HG03064 (cell line): ENCODE measurements around the gene ZNF202.
"Not testable (repeated sequence)": the region's sequence is repeated elsewhere in the genome, so short reads cannot be mapped to it uniquely, and the experiment has no call there.

ENCODE experiments used
- ATAC-seq: cut with Tn5 transposase; IDR thresholded peaks from one replicate; pipeline ENCODE4 v1.9.1; 2021; ENCODE audit warnings: low read depth; ENCODE audit not compliant: unreplicated experiment

The ZNF202 gene

DNA sequence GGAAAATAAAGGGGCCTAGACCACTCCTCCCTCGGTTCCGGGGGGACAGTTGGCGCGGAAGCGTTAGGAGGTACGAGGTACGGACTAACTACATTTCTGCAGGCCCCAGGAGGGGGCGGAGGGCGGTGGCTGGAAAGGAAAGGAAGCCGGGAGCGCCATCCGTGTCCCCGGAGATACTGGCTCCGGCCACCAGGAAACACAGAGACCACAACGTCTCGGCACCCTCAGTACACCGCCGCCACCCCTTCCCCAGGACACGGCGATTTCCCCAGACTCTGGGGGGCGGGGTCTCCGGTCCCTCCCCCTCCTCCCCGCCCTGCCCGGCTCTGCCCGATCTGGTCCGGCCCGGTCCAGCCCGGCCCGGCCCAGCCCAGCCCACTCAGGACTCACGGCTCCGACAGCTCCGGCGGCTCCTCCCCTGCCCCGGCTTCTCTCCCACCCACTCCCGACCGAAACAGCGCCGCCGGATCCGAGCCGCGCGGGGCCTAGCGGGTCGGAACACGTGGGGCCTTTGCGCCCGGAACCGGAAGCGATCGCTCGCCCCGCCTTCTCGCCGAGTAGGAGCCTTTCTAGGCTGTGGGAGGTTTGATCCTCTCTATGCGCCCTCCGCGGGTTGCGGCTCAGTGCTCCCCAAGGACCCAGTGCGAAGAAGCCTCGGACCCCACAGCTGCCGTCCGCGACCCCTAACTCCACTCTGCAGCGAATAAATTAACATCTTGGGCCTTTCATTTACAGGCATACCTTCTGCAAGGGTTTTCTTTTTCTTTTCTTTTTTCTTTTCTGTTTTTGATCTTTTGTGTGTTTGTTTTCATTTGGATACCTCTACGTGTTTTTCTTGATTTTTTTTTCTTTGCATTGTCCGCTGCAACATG lies at the start of gene ZNF202:
TSS of gene ZNF202 (minus strand) at position 502 of the 872 bp plus-strand sequence. CDS start 10,772 bp downstream, outside the sequence.
- ATAC-seq, result peak; percentile 98

DNA sequence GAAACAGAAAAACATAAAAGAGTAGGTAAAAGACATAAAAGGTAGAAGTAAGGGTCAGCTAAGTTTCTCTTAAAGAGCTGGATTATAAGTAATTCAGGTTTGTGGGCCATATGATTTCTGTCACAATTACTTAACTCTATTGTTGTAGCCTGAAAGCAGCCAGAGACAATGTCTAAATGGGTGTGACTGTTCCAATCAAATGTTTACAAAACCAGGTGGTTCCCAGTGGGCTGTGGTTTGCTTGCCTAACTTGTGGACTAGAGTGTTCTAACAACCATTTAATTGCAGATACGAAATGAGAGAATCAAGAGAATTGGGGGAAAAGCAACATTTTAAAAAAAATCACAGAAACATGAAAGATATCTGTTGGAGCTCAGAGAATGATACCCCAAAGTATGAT lies 42.1 kb upstream of the ZNF202 start:
- ATAC-seq, result no peak

- ATAC-seq, result no peak
Measured at GRCh38 chr11:123778511-123778910, 37.1 kb upstream of the ZNF202 start.

- ATAC-seq, result no peak
Measured at GRCh38 chr11:123775715-123776549, 34.5 kb upstream of the ZNF202 start.

- no peak for ATAC-seq
Measured at GRCh38 chr11:123775289-123775688, 33.8 kb upstream of the ZNF202 start.

DNA sequence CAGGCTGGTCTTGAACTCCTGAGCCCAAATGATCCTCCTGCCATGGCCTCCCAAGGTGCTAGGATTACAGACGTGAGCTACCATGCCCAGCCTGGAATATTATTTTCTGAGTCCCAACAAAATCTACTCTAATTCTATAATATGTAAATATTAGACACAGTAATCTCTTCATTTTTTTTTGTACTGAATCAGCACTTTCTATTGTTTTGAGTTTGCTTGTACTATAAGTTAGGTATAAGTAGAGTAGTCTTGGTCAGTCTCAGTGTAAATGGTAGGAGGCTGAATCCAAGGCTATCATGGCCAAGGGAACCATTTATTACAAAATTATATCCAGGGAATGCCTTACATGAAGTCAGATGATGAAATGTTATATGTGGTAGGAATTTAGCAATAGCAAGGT lies 32.5 kb upstream of the ZNF202 start:
- ATAC-seq, result no peak

DNA sequence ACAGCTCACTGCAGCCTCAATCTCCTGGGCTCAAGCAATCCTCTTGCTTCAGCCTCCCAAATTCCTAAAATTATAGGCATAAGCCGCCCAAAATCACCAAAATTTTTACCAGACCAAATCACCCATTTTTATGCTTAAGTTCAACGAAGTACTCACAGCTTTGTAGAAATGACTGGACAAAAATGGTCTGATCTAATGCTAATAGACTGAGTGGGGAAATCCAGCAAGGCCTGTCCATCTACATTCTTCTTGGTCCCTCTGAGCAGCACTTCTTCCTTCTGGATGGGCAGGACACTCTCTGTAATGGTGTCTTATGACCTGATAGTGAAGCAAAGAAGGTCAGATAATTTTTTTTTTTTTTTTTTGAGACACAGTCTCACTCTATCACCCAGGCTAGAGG lies 31.6 kb upstream of the ZNF202 start:
- ATAC-seq, result no peak

DNA sequence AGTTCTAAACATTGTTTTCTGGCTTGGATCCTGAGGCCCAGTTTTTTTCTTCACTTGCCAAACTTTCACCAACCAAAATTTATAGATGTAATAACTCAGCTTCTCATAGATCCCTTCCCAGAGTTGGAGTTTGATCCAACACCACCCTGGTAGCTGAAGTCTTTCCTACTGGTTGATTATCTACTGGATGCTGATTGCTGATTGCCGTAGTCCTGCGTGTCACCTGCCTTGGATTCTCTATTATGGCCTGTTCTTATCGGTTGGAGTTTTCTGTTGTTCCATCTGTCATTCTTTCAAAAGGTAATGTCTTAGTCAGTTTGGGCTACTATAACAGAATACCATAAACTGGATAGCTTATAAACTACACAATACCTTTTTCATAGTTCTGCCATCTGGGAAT lies 30.2 kb upstream of the ZNF202 start:
- ATAC-seq, result no peak

DNA sequence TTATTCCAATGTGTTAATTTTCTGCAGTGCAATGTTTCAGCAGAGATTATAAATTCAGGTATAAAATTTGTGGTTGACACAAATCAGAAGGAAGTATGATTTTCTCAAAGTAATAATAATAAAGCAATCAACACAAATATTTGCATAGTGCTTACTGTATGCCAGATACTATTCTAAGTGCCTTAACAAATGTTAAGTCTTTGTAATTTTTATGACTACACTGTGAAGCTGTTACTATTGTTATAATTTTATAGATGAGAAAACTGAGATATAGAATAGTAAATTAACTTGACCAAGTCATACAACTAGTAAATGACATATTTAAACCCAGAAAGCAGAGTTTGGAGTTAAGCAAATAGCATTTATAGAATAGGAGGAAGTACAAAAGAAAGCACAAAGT lies 29.3 kb upstream of the ZNF202 start:
- ATAC-seq, result no peak

DNA sequence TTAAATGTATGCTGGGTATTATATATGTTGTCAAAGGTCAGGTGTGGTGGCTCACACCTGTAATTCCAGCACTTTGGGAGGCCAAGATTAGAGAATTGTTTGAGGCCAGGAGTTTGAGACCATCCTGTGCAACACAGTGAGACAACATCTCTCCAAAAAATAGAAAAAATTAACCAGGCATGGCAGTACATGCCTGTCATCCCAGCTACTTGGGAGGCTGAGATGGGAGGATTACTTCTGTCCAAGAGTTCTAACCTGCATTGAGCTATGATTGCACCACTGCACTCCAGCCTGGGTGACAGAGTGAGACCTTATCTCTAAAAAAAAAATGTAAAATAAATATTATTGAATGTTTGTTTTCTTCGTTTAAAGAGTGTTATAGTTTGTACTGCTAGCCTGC lies 24.1 kb upstream of the ZNF202 start:
- no peak for ATAC-seq

DNA sequence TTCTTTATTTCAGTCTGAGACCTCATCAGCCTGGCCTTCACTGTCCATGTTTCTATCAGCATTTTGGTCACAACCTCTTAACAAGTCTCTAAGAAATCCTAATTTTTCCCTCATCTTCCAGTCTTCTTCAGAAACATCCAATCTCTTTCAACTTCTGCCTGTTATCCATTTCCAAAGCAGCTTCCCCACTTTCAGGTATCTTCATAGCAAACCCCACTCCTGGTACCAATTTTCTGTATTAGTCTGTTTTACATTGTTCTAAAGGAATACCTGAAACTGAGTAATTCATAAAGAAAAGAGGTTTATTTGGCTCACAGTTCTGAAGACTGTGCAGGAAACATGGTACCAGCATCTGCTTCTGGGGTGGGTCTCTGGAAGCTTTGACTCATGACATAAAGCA lies 21.0 kb upstream of the ZNF202 start:
- no peak for ATAC-seq

GRCh38 chr11:123760894-123761293 lies 19.4 kb upstream of the ZNF202 start:
- ATAC-seq, result no peak

DNA sequence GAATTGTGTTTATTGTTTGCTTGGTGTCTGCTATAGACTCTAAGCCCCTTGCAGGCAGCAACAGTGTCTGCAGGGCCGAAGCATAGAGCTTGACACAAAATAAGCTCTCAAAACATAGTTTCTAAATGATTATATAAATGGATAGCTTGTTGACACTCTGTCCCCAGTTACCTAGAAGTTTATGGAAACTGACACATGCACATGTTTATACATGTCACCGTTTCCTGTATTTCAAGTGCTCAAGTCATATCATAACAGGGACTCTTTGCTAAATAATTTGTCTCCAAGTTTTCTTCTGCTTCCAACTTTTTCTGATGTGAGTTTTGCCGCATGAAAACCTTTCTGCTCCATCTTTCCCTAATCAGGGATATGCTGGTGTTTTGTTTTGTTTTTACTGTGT lies 16.5 kb upstream of the ZNF202 start:
- ATAC-seq, result no peak

GRCh38 chr11:123755813-123756212 lies 14.4 kb upstream of the ZNF202 start:
- no peak for ATAC-seq

DNA sequence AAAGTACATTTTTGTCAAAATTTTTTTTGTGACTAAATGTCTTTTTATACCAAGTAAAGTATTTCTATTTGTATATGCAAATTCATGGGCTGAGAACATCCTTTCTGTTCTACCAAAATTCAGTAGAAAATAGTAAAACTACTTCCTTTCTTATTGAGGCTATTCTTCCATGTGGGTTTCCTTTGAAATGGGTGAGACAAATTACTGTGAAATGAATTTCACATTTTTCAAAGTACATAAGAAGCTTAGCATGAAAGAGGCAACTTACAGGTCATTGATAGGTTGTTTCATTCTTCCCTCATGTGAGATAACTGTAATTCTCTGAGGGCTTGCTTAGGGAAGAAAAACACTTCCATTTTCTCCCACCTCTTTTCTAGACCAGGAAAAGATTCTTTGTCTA lies 13.9 kb upstream of the ZNF202 start:
- ATAC-seq, result no peak

GRCh38 chr11:123754101-123754568 lies 12.7 kb upstream of the ZNF202 start, which contains the start of gene OR6X1:
Gene OR6X1, minus strand, starts transcription at chr11:123754518. Its CDS starts 0 bp downstream, at chr11:123754518.
- ATAC-seq, result no peak

- ATAC-seq, result no peak
Measured at GRCh38 chr11:123753110-123753509, 11.7 kb upstream of the ZNF202 start.

GRCh38 chr11:123751781-123752180 lies 10.3 kb upstream of the ZNF202 start:
- ATAC-seq, result no peak

DNA sequence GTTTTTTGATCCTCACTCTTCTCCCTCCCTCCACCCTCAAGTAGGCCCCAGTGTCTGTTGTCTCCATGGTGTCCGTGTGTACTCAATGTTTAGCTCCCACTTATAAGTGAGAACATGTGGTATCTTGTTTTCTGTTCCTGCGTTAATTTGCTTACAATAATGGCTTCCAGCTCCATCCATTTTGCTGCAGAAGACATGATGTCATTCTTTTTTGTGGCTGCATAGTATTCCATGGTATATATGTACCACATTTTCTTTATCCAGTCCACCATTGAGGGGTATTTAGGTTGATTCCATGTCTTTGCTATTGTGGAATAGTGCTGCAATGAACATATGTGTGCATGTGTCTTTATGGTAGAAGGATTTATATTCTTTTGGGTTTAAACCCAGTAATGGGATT lies 6.9 kb upstream of the ZNF202 start:
- not testable (repeated sequence) for ATAC-seq

DNA sequence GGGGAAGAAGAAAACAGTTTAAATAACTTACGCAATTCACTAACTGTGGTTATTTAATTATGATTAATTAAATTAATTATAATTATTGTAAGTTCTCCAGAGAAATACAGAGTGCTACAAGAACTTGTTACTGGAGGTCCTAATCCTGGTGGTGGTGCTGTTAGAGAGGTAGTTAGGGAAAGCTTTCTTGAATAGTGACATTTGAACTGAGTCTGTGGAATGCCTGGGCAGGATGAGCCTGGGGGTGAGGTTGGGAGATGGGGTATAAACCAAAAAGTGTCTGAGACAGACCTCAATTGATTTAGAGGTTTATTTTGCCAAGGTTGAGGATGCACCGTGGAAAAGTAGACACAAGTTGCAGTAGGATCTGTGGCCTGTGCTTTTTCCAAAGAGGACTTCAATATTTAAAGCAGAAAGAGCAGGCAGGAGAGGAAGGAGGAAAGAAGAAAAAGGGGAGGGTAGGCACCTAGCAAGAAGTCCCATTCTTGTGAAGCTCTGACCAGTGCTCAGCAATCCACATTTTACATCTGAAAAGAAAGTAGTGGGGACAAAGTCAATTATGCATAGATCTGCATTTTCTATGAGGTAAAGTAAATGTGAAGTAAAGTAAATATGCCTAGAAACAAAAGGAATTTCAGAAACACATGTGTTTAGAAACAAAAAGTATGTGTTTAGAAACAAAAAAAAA lies 4.4 kb upstream of the ZNF202 start:
- no peak for ATAC-seq

DNA sequence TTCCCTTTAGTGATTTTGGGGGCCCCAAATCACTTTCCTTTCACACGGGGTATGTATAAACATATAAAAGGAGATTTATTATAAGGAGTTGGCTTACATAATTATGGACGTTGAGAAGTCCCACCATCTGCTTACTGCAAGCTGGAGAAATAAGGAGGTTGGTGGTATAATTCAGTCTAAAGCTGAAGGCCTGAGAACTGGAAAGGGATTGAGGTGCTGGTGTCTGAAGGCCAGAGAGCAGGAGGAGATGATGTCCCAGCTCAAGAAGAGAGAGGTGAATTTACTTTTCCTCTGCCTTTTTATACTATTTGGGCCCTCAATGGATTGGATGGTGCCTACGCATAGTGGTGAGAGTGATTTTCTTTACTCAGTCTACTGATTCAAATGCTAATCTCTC lies 1.3 kb upstream of the ZNF202 start:
- no peak for ATAC-seq
